Vagina (tissue), 2 donors: ENCODE measurements around the gene RIN3.

Source experiments
- POLR2A ChIP-seq, 2 donors: fragments of 450-650 bp; IDR thresholded peaks; one replicate each; pipeline ENCODE4 v1.6.1; 2017; ENCODE audit warnings: antibody characterized with exemption in 2 of 2, mild to moderate bottlenecking in 2 of 2, moderate library complexity in 2 of 2
- POLR2AphosphoS5 ChIP-seq, 2 donors: sonication (generic); formaldehyde crosslinking; IDR thresholded peaks; one replicate each; pipeline ENCODE4 v1.9.0; 2017; ENCODE audit warnings: antibody characterized with exemption in 2 of 2, mild to moderate bottlenecking in 2 of 2, low read depth in 1 of 2; ENCODE audit not compliant: insufficient read depth in 1 of 2
- TF ChIP-seq, protein P1 (sequence below), 3 experiments: fragments of 450-650 bp in 2 of 3; fragments of 200-600 bp in 1 of 3; sonication (generic) in 1 of 3; IDR thresholded peaks; one replicate each; pipeline ENCODE4 v1.5.1; 2017 to 2019; ENCODE audit warnings: antibody characterized with exemption in 3 of 3, mild to moderate bottlenecking in 2 of 3, moderate library complexity in 2 of 3

DNA sequence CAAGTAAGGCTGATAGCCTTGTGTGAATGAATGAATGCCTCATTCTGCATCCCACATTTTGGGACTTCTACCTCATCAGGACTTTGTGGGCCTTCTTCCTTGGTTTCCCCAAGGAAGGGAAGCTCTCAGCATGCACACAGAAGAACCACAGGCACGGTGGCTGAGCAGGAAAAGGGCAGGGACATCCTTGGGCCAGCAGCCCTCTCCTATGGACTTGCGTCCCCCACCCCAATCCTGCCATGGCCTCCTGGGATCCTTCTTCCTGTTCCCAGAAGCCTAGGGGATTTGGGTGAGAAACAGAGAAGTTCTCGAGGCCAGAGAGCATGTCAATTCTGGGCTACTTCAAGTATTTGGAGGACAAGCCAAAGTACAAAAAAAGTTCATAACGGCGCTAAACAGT, 165.2 kb downstream of the RIN3 start:
- TF ChIP-seq, protein P1, sequence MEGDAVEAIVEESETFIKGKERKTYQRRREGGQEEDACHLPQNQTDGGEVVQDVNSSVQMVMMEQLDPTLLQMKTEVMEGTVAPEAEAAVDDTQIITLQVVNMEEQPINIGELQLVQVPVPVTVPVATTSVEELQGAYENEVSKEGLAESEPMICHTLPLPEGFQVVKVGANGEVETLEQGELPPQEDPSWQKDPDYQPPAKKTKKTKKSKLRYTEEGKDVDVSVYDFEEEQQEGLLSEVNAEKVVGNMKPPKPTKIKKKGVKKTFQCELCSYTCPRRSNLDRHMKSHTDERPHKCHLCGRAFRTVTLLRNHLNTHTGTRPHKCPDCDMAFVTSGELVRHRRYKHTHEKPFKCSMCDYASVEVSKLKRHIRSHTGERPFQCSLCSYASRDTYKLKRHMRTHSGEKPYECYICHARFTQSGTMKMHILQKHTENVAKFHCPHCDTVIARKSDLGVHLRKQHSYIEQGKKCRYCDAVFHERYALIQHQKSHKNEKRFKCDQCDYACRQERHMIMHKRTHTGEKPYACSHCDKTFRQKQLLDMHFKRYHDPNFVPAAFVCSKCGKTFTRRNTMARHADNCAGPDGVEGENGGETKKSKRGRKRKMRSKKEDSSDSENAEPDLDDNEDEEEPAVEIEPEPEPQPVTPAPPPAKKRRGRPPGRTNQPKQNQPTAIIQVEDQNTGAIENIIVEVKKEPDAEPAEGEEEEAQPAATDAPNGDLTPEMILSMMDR (IDR thresholded peaks at IDR 0.05) = no peak
- TF ChIP-seq POLR2AphosphoS5 (IDR thresholded peaks at IDR 0.05; ENCODE audit: insufficient read depth in 1 of 2, low read depth in 1 of 2) = no peak
- TF ChIP-seq POLR2A (IDR thresholded peaks at IDR 0.05) = no peak
